ENCODE data around the gene VWA2.

- no peak for TF ChIP-seq CTCF (IDR thresholded peaks at IDR 0.05)
- no peak for TF ChIP-seq POLR2A (IDR thresholded peaks at IDR 0.05)
Observed at GRCh38 chr10:114189700-114190099, 49.4 kb upstream of the VWA2 start.

All from esophagus squamous epithelium (tissue), 4 donors.